Measurements from ENCODE around the gene KCNH2.

KCNH2 gene

GRCh38 chr7:150966002-150966401 is 12.1 kb downstream of the KCNH2 start:
- no peak for DNase-seq
- in situ Hi-C loops (cut with MboI; ENCODE audit: low pct_unique_long_range_greater_than_20kb, low sequenced_read_pairs), result no loop called here

DNA sequence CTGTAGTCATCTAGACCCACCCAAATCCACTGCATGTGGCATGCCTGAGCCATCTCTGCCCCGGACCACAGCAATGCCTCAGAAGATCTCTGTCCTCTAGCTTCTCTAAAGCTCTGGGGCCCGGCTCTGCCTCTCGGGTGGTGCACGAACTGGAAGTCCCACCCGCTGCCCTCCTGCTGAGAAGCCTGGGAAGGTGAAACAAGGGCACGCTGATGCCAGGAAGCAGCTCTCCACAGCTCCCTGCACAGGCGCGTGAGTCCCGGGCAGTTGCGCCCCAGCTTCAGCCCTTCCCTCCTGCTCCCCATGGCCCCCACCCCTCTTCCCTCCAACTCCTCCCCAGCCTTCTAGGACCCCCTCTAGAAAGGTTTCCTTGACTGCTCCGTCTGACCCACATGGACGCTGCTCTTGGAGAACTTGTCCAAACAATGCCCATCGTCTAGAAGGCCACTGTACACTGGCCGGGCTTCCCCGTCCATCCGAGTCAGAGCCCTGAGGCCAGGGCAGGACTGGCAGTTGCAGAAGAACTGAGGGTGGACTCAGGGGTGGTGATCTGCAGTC is 12.8 kb downstream of the KCNH2 start:
- DNase-seq, result no peak
- in situ Hi-C loops (cut with MboI; ENCODE audit: low pct_unique_long_range_greater_than_20kb, low sequenced_read_pairs), result no loop called here

DNA sequence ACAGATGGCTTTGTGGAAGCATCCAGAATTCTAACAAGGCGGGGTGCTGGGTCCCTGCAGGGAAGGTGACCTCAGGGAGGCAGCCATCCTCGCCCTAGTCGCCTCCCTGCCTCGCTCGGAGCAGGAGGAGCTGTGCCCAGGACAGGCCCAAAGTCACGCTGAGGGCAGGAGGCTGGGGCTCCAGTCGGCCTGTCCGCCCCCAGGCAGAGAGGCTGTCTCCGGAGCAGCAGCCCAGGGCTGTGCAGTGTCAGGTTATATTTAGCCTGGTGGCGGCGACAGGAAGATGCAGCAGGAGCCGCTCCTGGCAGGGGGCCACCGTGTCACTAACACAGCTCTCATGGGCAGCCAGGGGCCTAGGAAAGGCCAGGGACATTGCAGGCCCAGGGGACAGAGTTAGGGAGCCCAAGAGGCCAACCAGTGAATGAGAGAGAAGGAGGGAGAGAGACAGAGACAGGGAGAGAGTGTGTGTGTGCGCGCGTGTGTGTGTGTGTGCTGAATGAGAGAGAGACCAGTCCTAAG is 13.5 kb downstream of the KCNH2 start:
- in situ Hi-C loops (cut with MboI; ENCODE audit: low pct_unique_long_range_greater_than_20kb, low sequenced_read_pairs), result no loop called here
- peak; percentile 77 for DNase-seq

DNA sequence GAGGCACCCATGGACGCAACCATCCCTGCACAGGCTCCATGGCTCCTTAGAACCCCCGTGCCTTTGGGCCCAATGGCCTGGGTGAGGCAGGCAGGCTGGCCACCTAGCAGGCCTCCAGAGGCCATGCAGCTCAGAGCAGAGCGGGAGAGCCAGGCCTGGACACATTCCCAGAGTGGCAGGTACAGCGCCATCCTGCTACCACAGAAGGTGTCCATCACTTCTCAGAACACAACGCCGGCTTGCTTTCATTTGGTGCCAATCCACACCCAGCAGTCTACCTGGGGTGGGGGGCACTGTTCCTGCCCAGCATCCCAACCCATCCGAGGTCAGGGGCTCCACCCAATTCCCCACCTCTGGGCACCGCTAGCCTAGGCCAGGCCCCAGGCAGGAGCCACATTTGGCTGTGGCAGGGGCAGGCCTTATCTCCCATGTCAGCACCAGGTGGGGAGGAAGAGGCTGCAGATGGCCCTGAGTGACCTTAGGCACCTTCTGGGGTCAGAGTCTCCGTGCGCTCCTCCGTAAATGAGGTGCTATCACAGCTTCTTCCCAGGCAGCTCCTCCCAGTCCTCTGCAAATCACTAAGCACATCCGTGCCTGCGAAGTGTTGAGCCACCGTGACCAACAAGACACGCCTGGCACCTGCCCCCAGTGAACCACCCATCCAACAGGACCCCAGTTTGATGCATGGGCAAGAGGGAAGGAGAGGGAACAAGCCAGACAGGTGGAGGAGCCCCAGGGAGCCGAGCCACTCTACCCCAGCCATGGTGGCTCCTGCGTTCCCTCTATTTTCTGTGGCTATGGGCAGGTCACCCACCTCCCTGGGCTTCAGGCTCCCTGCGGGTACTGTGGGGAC is 14.2 kb downstream of the KCNH2 start:
- no peak for DNase-seq
- in situ Hi-C loops (cut with MboI; ENCODE audit: low pct_unique_long_range_greater_than_20kb, low sequenced_read_pairs), result no loop called here

DNA sequence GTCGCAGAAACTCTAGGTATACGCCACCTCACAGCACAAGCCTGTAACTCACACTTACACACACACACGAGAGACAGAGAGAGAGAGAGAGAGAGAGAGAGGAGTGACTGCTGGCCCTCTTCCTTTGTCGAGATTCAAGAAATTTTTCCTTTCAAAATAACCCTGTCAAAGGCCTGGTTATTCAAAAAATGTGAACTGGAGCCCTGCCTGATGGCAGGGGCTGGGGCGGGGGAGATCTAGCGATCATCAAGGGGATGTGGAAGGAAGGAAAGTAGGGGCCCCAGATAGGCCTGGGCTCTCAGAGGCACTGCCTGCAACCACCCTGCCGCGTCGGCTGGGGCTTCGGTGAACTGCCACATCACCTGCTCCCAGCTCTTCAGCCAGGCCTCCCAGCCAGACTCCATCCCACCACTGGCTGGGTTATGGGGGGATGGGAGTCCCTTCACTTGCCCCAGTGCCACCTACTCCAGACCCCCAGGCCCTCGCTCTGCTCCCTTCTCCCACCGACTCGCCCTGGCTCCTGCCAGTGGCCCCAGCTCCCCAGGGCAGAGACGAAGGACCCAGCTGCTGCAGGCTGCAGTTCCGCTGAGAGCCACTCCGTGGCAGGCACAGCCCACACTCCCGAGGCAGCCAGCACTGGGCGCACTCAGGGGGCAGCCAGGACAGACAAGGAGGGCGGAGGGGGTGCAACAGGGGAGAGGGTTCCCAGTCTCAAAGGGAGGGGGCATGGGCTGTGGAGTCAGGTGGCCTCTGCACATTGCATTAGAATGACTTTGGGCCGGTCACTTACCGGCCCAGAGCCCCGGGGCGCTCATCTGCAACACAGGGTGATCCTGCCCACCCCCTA is 15.3 kb downstream of the KCNH2 start:
- peak; percentile 52 for DNase-seq
- in situ Hi-C loops (cut with MboI; ENCODE audit: low pct_unique_long_range_greater_than_20kb, low sequenced_read_pairs), result no loop called here

DNA sequence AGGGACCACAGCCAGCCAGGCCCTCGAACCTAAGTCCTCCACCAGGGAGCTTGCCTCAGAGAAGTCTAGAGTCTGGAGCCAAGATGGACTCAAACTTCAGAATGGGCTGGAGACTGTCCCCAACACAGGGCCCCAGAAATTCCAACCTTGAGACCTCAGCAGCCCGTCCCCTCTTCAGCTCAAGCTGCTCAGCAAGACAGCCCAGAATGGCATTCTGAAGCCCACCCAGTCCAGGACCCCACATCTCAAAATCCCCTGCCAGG is 15.9 kb downstream of the KCNH2 start:
- in situ Hi-C loops (cut with MboI; ENCODE audit: low pct_unique_long_range_greater_than_20kb, low sequenced_read_pairs), result no loop called here

DNA sequence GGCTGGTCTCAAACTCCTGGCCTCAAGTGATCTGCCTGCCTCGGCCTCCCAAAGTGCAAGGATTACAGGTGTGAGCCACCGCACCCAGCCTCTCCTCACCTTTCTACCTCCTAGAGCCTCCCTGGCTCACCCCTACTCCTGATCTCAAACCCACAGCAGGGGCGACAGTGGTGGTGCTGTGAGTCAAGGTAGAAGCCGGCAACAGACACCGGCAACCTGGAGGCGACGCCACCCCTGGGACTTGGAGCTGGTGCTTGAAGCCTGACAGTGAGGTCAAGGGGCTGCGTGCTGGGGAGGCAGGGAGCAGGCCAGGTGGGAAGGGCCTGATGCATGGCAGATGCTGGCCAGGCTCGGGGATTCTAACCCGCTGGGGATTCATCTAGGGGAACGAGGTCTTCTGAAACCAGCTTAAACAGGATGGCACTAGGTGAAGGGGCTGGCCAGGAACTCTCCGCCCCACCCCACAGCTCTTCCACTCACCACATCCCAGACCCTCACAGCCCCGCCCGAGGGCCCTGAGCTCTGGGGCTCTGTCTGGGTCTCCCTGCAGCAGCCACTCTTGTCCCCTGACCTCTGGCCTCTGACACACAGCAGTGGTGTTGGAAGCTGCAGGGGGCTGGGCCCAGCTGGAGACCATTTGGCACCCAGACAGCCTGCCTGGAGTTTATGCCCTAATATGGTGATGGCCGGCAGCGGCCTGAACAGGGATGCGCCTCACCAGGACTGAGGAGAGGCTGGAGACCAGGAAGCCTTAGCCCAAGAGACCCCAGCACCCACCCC is 16.4 kb downstream of the KCNH2 start:
- in situ Hi-C loops (cut with MboI; ENCODE audit: low pct_unique_long_range_greater_than_20kb, low sequenced_read_pairs), result no loop called here
- DNase-seq, result no peak

More for the DNA sequence above, 15.9 kb downstream of the KCNH2 start:
- no peak for DNase-seq

- in situ Hi-C loops (cut with MboI; ENCODE audit: low pct_unique_long_range_greater_than_20kb, low sequenced_read_pairs), result no loop called here
- no peak for DNase-seq
Observed at GRCh38 chr7:150959739-150960734, 18.1 kb downstream of the KCNH2 start.

DNA sequence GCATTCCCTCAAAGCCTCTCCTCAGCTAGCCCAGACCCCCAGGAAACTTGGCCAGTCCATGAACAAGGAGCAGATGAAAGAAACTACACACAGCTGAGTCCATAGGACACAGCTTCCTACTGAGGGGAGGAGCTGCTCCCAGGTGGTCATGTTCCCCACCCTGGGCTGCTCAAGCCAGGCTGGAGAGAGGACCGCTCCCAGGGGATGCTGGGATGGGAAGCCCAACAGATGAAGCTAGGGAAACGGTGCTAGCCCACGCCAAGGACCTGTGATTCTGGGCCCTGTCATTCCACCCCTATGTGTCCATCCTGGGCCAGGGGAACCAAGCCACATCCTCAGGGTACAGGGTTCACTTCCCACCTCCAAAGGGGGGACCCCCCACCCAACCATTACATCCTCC is 19.0 kb downstream of the KCNH2 start:
- in situ Hi-C loops (cut with MboI; ENCODE audit: low pct_unique_long_range_greater_than_20kb, low sequenced_read_pairs), result no loop called here
- DNase-seq, result no peak

DNA sequence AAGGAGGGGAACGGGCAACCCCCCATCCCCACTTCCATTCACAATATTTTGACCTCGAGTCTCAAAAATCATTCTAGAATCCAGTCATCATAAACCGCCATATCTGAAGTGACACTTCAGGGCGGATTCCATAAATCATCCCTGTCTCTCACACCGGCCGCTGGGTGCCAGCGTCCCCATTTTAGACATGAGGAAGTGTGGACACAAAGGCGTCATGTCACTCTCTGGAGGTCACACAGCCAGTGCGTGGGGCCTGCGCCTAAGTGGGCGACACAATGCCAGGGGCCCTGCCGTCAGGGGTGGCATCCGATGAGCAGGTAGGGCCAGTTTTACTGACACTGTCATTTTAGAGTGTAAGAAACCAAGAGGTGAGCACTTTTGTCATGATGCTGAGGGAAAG is 19.5 kb downstream of the KCNH2 start:
- in situ Hi-C loops (cut with MboI; ENCODE audit: low pct_unique_long_range_greater_than_20kb, low sequenced_read_pairs), result no loop called here
- no peak for DNase-seq

DNA sequence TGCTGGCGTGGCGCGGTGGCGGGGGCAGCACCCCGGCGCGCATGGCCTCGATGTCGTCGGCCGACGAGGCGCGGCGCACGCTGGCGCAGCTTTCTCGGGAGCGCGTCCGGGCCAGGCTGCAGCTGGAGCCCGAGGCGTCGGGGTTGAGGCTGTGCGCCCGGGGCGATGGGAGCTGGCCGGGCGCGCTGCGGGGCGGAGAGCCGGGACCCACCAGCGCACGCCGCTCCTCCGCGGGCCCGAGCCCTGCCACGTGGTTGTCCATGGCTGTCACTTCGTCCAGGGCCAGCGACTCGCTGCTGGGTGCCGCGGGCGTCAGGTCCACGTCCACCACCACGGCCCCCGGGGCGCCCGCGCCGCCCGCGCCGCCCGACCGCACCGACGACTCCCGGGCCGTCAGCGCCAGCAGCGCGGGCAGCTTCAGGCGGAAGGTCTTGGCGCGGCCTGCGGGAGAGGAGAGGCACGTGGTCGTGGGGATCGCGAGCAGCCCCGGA is 20.0 kb downstream of the KCNH2 start:
- DNase-seq, result no peak
- in situ Hi-C loops (cut with MboI; ENCODE audit: low pct_unique_long_range_greater_than_20kb, low sequenced_read_pairs), result no loop called here

- in situ Hi-C loops (cut with MboI; ENCODE audit: low pct_unique_long_range_greater_than_20kb, low sequenced_read_pairs), result no loop called here
- no peak for DNase-seq
Observed at GRCh38 chr7:150957133-150958020, 20.7 kb downstream of the KCNH2 start.

GRCh38 chr7:150956395-150957132 is 21.6 kb downstream of the KCNH2 start:
- in situ Hi-C loops (cut with MboI; ENCODE audit: low pct_unique_long_range_greater_than_20kb, low sequenced_read_pairs), result no loop called here
- no peak for DNase-seq

- DNase-seq, result no peak
- in situ Hi-C loops (cut with MboI; ENCODE audit: low pct_unique_long_range_greater_than_20kb, low sequenced_read_pairs), result no loop called here
Observed at GRCh38 chr7:150955519-150956394, 22.4 kb downstream of the KCNH2 start.

GRCh38 chr7:150954986-150955518 is 23.1 kb downstream of the KCNH2 start:
- in situ Hi-C loops (cut with MboI; ENCODE audit: low pct_unique_long_range_greater_than_20kb, low sequenced_read_pairs), result no loop called here
- DNase-seq, result no peak

All from KBM-7 (cell line).